HCT116 (cell line): ENCODE data around the gene IFITM5. TPM values are rescaled to one million over a fixed set of nuclear protein-coding genes. Genes with fewer than 3 reads are reported as not detected.

Experiments
- ATAC-seq: fragments of 200-7000 bp; cut with Tn5 transposase; 2 replicates; pipeline ENCODE4 v1.9.1; 2020; ENCODE audit warnings: mild to moderate bottlenecking, moderate library complexity
- BruUV-seq: library from RNA; stranded (reverse); fragments of 400-500 nt; replicated peaks from 2 replicates; lab custom pipeline; 2021; lab: Mats Ljungman, UMichigan
- CTCF ChIA-PET: fragments of 300-600 bp; sonication (Branson Sonifier 250); formaldehyde crosslinking; loops from one replicate; lab custom pipeline; 2021; ENCODE audit warnings: antibody characterized with exemption; lab: Charles Lee
- POLR2A ChIA-PET: fragments of 300-600, 350-600 bp; sonication (Branson Sonifier 250); formaldehyde crosslinking; loops from one replicate; lab custom pipeline; 2021; ENCODE audit warnings: antibody characterized with exemption; lab: Charles Lee
- RAD21 ChIA-PET, 2 experiments: fragments of 300-600 bp; sonication (Branson Sonifier 250); formaldehyde crosslinking; loops; one replicate each; lab custom pipeline; 2023; ENCODE audit warnings: low total read pairs in 2 of 2; ENCODE audit not compliant: uncharacterized antibody in 2 of 2, unreplicated experiment in 2 of 2, low non-redundant PET in 1 of 2; lab: Charles Lee
- DNase-seq: peaks from one replicate; pipeline ENCODE4 v3.0.0-alpha.2; 2010; ENCODE audit warnings: low read depth, low spot score
- H2AFZ ChIP-seq: fragments of 200-600 bp; shearing (Covaris generic), sonication (generic); 2 replicates; pipeline ENCODE4 v1.6.1; 2017; ENCODE audit warnings: low read depth, mixed run types, mixed read lengths, antibody characterized with exemption, low read length; ENCODE audit not compliant: poor library complexity, severe bottlenecking
- H3K27ac ChIP-seq: 2 replicates; pipeline ENCODE4 v1.5.1; 2012; ENCODE audit warnings: low read depth, low read length
- H3K27me3 ChIP-seq: fragments of 200-600 bp; sonication (generic); 2 replicates; pipeline ENCODE4 v1.6.1; 2016; ENCODE audit warnings: mixed run types, low read length, mixed read lengths; ENCODE audit not compliant: insufficient read depth
- H3K36me3 ChIP-seq, 2 experiments: fragments of 200-500 bp in 1 of 2; fragments of 200-600 bp in 1 of 2; sonication (Bioruptor generic) in 1 of 2; sonication (generic) in 1 of 2; 2 replicates each; pipeline versions ENCODE4 v1.5.1 to v1.6.1; 2014 to 2016; ENCODE audit warnings: low read length in 2 of 2, inconsistent platforms in 1 of 2, mixed read lengths in 1 of 2, mixed run types in 1 of 2; ENCODE audit not compliant: insufficient read depth in 2 of 2, control insufficient read depth in 1 of 2
- H3K4me1 ChIP-seq, 2 experiments: fragments of 200-600 bp in 1 of 2; sonication (generic) in 1 of 2; 2 replicates each; pipeline versions ENCODE4 v1.5.1 to v1.6.1; 2012 to 2017; ENCODE audit warnings: low read length in 2 of 2, inconsistent platforms in 1 of 2, mild to moderate bottlenecking in 1 of 2, mixed read lengths in 1 of 2, mixed run types in 1 of 2, moderate library complexity in 1 of 2; ENCODE audit not compliant: insufficient read depth in 2 of 2, control insufficient read depth in 1 of 2
- H3K4me2 ChIP-seq: fragments of 200-600 bp; sonication (generic); 2 replicates; pipeline ENCODE4 v1.6.1; 2017; ENCODE audit warnings: mixed run types, low read length, mixed read lengths
- H3K4me3 ChIP-seq, 2 experiments: fragments of 200-600 bp in 1 of 2; sonication (generic) in 1 of 2; replicated peaks in 1 of 2; 2 replicates each; pipeline ENCODE4 v1.5.1; 2011 to 2016; ENCODE audit warnings: low read length in 2 of 2, control low read depth in 1 of 2, low read depth in 1 of 2, mild to moderate bottlenecking in 1 of 2, mixed read lengths in 1 of 2, mixed run types in 1 of 2
- H3K79me2 ChIP-seq: fragments of 200-600 bp; sonication (generic); 2 replicates; pipeline ENCODE4 v1.6.1; 2017; ENCODE audit warnings: mild to moderate bottlenecking, mixed run types, low read length, moderate library complexity, mixed read lengths; ENCODE audit not compliant: insufficient read depth
- H3K9ac ChIP-seq: fragments of 200-600 bp; sonication (generic); 2 replicates; pipeline ENCODE4 v1.6.1; 2016; ENCODE audit warnings: low read length, mixed read lengths
- H3K9me2 ChIP-seq: fragments of 200-600 bp; sonication (generic), shearing (Covaris generic); 2 replicates; pipeline ENCODE4 v1.6.1; 2017; ENCODE audit warnings: mixed run types, mild to moderate bottlenecking, moderate library complexity; ENCODE audit not compliant: insufficient read depth
- H3K9me3 ChIP-seq, 2 experiments: fragments of 200-500 bp in 1 of 2; fragments of 200-600 bp in 1 of 2; sonication (Bioruptor generic) in 1 of 2; sonication (generic) in 1 of 2; 2 replicates each; pipeline ENCODE4 v1.6.1; 2014 to 2017; ENCODE audit warnings: low read length in 2 of 2, mixed read lengths in 2 of 2, inconsistent platforms in 1 of 2, low read depth in 1 of 2, mild to moderate bottlenecking in 1 of 2, mixed run types in 1 of 2, moderate library complexity in 1 of 2; ENCODE audit not compliant: control insufficient read depth in 1 of 2, insufficient read depth in 1 of 2
- H4K20me1 ChIP-seq: fragments of 200-600 bp; sonication (generic), shearing (Covaris generic); 2 replicates; pipeline ENCODE4 v1.6.1; 2017; ENCODE audit warnings: mixed run types, mild to moderate bottlenecking, moderate library complexity; ENCODE audit not compliant: insufficient read depth
- CTCF ChIP-seq, 3 experiments: fragments of 200-600 bp in 1 of 3; sonication (generic) in 1 of 3; IDR thresholded peaks in 2 of 3; conservative IDR thresholded peaks in 1 of 3; 2 replicates each; pipeline ENCODE4 v1.5.1; 2012 to 2017; ENCODE audit warnings: low read depth in 2 of 3, low read length in 2 of 3, antibody characterized with exemption in 1 of 3, borderline replicate concordance in 1 of 3, control low read depth in 1 of 3, mild to moderate bottlenecking in 1 of 3, mixed read lengths in 1 of 3, mixed run types in 1 of 3, moderate library complexity in 1 of 3; ENCODE audit not compliant: insufficient read depth in 1 of 3
- ELF1 ChIP-seq: IDR thresholded peaks from 2 replicates; pipeline ENCODE4 v1.6.1; 2012; ENCODE audit warnings: low read depth, borderline replicate concordance
- FOSL1 ChIP-seq: IDR thresholded peaks from 2 replicates; pipeline ENCODE4 v1.6.1; 2012; ENCODE audit warnings: low read depth
- JUND ChIP-seq: IDR thresholded peaks from 2 replicates; pipeline ENCODE4 v1.6.1; 2012
- MAX ChIP-seq: IDR thresholded peaks from 2 replicates; pipeline ENCODE4 v1.6.1; 2012
- SIN3A ChIP-seq: IDR thresholded peaks from 2 replicates; pipeline ENCODE4 v1.6.1; 2012; ENCODE audit warnings: low read depth
- SP1 ChIP-seq: IDR thresholded peaks from 2 replicates; pipeline ENCODE4 v1.6.1; 2012; ENCODE audit warnings: low read depth
- intact Hi-C: fragments of 100-400 bp; cut with micrococcal nuclease; formaldehyde crosslinking; loops from 2 replicates; pipeline ENCODE4 v1.10.0; 2022
- total RNA-seq: library from RNA; stranded (reverse); gene quantifications from one replicate; pipeline ENCODE4 v1.2.1, GENCODE V29; 2021; ENCODE audit not compliant: unreplicated experiment
- TF ChIP-seq, protein P1 (sequence below): IDR thresholded peaks from 2 replicates; pipeline ENCODE4 v1.6.1; 2011; ENCODE audit warnings: mild to moderate bottlenecking, low read length, moderate library complexity; ENCODE audit not compliant: insufficient replicate concordance; ENCODE audit errors: extremely low read depth
- TF ChIP-seq, protein P2 (sequence below): IDR thresholded peaks from 2 replicates; pipeline ENCODE4 v1.6.1; 2012; ENCODE audit warnings: low read depth

Gene IFITM5
- total RNA-seq, 1 experiment from 2014 or later = not detected

DNA sequence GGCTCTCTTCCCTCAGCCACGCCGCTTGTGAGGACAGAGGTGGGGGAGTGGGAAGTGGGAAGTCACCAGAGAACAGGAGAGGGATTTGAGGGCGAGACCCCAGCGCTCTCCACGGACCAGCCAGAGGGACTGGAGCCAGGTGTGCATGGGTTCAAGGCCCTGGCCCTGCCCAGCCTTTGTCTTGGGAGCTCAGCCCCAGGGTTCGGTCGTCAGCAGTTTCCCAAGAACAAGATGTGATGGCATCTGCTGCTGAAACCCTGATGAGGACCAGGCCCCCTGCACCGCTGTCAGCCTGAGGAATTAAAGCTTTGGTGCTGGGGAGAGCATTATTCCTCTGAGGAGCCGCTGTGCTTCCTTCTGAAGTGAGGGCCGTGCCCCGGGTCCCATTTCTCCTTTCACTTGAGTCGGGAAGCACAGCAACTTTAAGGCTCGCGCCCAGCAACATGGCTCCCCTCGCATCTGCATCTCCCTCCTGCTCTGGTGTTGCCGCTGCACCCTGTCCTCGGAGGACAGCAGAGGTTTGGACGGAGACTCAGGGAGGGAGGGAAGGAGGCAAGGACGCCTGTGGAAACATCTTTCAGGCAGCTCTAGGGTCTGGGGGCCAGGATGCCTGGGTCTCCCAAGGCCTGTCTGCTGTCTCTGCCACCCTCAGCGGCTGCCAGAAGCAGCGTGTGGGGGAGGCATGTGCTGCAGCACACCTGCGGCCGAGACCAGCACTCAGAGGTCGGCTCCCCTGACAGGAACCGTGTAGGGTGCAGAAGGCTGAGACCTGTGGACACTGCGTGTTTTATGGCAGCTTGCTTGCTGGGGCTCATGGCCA is 3.8 kb downstream of the IFITM5 start:
- RAD21 ChIA-PET = no interaction called here
- Histone ChIP-seq H3K4me2 (no peak overlapping the region), H3K27ac (no peak overlapping the region), H3K9me2 (no peaks in the 10 kb centered on the region), H3K9me3 (no peaks in the 10 kb centered on the region), H4K20me1 (no peaks in the 10 kb centered on the region), H2AFZ (no peak overlapping the region), H3K79me2 (no peaks in the 10 kb centered on the region)
- POLR2A ChIA-PET = no interaction called here
- no TSS peak for BruUV-seq
- intact Hi-C loops = no loop called here
- no peak for ATAC-seq
- CTCF ChIA-PET = no interaction called here
- TF ChIP-seq JUND (no peak), SIN3A (no peak), ELF1 (no peak), MAX (no peak), FOSL1 (no peak), CTCF (IDR thresholded peaks at IDR 0.05 in 2 of 3, conservative IDR thresholded peaks at IDR 0.05 in 1 of 3; ENCODE audit: borderline replicate concordance in 1 of 3, insufficient read depth in 1 of 3, low read depth in 2 of 3, low read length in 2 of 3) (no peak), SP1 (no peak)
- TF ChIP-seq, protein P1, sequence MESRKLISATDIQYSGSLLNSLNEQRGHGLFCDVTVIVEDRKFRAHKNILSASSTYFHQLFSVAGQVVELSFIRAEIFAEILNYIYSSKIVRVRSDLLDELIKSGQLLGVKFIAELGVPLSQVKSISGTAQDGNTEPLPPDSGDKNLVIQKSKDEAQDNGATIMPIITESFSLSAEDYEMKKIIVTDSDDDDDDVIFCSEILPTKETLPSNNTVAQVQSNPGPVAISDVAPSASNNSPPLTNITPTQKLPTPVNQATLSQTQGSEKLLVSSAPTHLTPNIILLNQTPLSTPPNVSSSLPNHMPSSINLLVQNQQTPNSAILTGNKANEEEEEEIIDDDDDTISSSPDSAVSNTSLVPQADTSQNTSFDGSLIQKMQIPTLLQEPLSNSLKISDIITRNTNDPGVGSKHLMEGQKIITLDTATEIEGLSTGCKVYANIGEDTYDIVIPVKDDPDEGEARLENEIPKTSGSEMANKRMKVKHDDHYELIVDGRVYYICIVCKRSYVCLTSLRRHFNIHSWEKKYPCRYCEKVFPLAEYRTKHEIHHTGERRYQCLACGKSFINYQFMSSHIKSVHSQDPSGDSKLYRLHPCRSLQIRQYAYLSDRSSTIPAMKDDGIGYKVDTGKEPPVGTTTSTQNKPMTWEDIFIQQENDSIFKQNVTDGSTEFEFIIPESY = no peak
- TF ChIP-seq, protein P2, sequence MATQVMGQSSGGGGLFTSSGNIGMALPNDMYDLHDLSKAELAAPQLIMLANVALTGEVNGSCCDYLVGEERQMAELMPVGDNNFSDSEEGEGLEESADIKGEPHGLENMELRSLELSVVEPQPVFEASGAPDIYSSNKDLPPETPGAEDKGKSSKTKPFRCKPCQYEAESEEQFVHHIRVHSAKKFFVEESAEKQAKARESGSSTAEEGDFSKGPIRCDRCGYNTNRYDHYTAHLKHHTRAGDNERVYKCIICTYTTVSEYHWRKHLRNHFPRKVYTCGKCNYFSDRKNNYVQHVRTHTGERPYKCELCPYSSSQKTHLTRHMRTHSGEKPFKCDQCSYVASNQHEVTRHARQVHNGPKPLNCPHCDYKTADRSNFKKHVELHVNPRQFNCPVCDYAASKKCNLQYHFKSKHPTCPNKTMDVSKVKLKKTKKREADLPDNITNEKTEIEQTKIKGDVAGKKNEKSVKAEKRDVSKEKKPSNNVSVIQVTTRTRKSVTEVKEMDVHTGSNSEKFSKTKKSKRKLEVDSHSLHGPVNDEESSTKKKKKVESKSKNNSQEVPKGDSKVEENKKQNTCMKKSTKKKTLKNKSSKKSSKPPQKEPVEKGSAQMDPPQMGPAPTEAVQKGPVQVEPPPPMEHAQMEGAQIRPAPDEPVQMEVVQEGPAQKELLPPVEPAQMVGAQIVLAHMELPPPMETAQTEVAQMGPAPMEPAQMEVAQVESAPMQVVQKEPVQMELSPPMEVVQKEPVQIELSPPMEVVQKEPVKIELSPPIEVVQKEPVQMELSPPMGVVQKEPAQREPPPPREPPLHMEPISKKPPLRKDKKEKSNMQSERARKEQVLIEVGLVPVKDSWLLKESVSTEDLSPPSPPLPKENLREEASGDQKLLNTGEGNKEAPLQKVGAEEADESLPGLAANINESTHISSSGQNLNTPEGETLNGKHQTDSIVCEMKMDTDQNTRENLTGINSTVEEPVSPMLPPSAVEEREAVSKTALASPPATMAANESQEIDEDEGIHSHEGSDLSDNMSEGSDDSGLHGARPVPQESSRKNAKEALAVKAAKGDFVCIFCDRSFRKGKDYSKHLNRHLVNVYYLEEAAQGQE = no peak
- TF ChIP-seq, all 23 proteins: peak for 0
- Histone ChIP-seq H3K4me1 (peaks cover 0 to 3% of the 10 kb centered on the region in 2 experiments; a peak in 1 of 4 replicates), H3K9ac (no peak overlapping the region), H3K36me3 (peaks cover 0 to 5% of the 10 kb centered on the region in 2 experiments; a peak in 3 of 4 replicates), H3K27me3 (no peaks in the 10 kb centered on the region), H3K4me3 (no peak overlapping the region)
- no peak for DNase-seq
